ENCODE data around the gene RASGRF2. TPM values are rescaled to one million over a fixed set of nuclear protein-coding genes. Genes with fewer than 3 reads are reported as not detected.

The RASGRF2 gene
- total and polyA plus RNA-seq, 2 of the 13 experiments (the other 11 are each of a cell fraction or from before 2014, with no cell fraction given): 23.6 to 29.0 TPM

DNA sequence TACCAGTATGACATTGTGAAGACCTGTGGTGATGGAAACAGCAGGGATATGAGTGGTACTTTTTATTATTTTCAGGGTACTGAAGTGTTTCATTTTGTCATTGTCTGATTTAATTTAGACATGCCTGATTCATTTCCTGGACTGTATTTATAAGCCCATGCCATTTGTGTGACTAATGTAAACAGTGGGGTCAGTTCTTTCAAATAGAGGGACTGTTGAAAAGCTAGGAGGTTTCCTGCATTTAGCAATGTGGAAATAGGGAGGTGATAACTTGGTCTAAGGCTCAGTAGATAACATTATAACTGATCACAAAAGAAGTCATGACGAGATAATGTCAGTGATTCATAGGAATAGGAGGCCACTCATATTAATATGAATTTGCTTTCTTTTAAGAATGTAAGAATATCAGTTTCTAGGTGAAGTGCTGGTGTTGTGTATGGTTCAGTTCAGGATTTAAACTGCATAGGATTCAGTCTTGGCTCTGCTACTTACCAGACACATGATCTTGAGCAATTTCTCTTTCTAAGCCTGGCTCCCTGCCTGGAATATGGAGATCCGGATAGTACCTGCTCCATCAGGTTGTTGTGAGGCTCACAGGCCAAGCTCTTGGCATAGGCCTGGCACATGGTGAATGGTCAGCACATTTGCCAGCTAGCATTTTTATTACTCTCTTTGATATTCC is 7.5 kb downstream of the RASGRF2 start (continued):
- TF ChIP-seq, protein P1, sequence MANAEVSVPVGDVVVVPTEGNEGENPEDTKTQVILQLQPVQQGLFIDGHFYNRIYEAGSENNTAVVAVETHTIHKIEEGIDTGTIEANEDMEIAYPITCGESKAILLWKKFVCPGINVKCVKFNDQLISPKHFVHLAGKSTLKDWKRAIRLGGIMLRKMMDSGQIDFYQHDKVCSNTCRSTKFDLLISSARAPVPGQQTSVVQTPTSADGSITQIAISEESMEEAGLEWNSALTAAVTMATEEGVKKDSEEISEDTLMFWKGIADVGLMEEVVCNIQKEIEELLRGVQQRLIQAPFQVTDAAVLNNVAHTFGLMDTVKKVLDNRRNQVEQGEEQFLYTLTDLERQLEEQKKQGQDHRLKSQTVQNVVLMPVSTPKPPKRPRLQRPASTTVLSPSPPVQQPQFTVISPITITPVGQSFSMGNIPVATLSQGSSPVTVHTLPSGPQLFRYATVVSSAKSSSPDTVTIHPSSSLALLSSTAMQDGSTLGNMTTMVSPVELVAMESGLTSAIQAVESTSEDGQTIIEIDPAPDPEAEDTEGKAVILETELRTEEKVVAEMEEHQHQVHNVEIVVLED (CRISPR knock-in tag; IDR thresholded peaks at IDR 0.05; ENCODE audit: borderline replicate concordance): no peak
- TF ChIP-seq MAFG (CRISPR knock-in tag; IDR thresholded peaks at IDR 0.05) (no peak), CREM (IDR thresholded peaks at IDR 0.05) (peak; percentile 58; the same call in 1 of the 2 replicates), CREM (CRISPR knock-in tag; IDR thresholded peaks at IDR 0.05) (no peak), SAP130 (CRISPR knock-in tag; IDR thresholded peaks at IDR 0.05; ENCODE audit: low read depth) (peak; percentile 74), SP4 (CRISPR knock-in tag; IDR thresholded peaks at IDR 0.05) (no peak), MED1 (CRISPR knock-in tag; IDR thresholded peaks at IDR 0.05) (peak; percentile 78), ZNF121 (CRISPR knock-in tag; IDR thresholded peaks at IDR 0.05) (no peak), ZNF574 (CRISPR knock-in tag; IDR thresholded peaks at IDR 0.05) (no peak), CREB1 (IDR thresholded peaks at IDR 0.05) (no peak), CREB1 (CRISPR knock-in tag; IDR thresholded peaks at IDR 0.05) (no peak), FOXO1 (CRISPR knock-in tag; IDR thresholded peaks at IDR 0.05) (peak; percentile 8; the same call in 1 of the 2 replicates), KLF16 (CRISPR knock-in tag; IDR thresholded peaks at IDR 0.05) (no peak), MAF1 (CRISPR knock-in tag; IDR thresholded peaks at IDR 0.05; ENCODE audit: borderline replicate concordance) (no peak), ZNF768 (CRISPR knock-in tag; IDR thresholded peaks at IDR 0.05) (no peak), SOX6 (IDR thresholded peaks at IDR 0.05) (no peak), SOX6 (CRISPR knock-in tag; IDR thresholded peaks at IDR 0.05) (peak; percentile 49; the same call in 1 of the 2 replicates), ZNF335 (CRISPR knock-in tag; IDR thresholded peaks at IDR 0.05) (no peak), ZNF746 (CRISPR knock-in tag; IDR thresholded peaks at IDR 0.05) (no peak), RORA (CRISPR knock-in tag; IDR thresholded peaks at IDR 0.05) (no peak), AHDC1 (CRISPR knock-in tag; IDR thresholded peaks at IDR 0.05; ENCODE audit: borderline replicate concordance) (peak; percentile 49; the same call in 1 of the 2 replicates)

Measured in HepG2 (cell line).